CD14-positive monocyte (primary cell): Measurements from ENCODE around the gene SMARCA2. TPM values are rescaled to one million over a fixed set of nuclear protein-coding genes. Genes with fewer than 3 reads are reported as not detected.

Experiments used
- DNase-seq, 3 donors: peaks; one replicate each; pipeline ENCODE4 v3.0.0-alpha.2; 2011 to 2022
- H2AFZ ChIP-seq: 2 replicates; pipeline ENCODE4 v1.6.0; 2012; ENCODE audit warnings: mild to moderate bottlenecking, low read depth, low read length, inconsistent platforms; ENCODE audit not compliant: insufficient read depth, poor library complexity, severe bottlenecking
- H3K27ac ChIP-seq, 2 donors: 1 replicate in 1 of 2; 2 replicates in 1 of 2; pipeline ENCODE4 v1.5.1; 2012 to 2013; ENCODE audit warnings: low read length in 2 of 2, control low read depth in 1 of 2, inconsistent platforms in 1 of 2, low read depth in 1 of 2, mild to moderate bottlenecking in 1 of 2
- H3K27me3 ChIP-seq, 2 donors: one replicate each; pipeline versions ENCODE4 v1.6.0 to v1.6.1; 2011 to 2013; ENCODE audit warnings: low read length in 2 of 2; ENCODE audit not compliant: control insufficient read depth in 2 of 2, insufficient read depth in 2 of 2
- H3K36me3 ChIP-seq, 2 donors: replicated peaks in 1 of 2; 1 replicate in 1 of 2; 2 replicates in 1 of 2; pipeline versions ENCODE4 v1.5.1 to v1.6.1; 2012 to 2013; ENCODE audit warnings: low read length in 2 of 2, control low read depth in 1 of 2, inconsistent platforms in 1 of 2, mild to moderate bottlenecking in 1 of 2; ENCODE audit not compliant: insufficient read depth in 2 of 2, control insufficient read depth in 1 of 2
- H3K4me1 ChIP-seq, 2 donors: 1 replicate in 1 of 2; 2 replicates in 1 of 2; pipeline versions ENCODE4 v1.5.1 to v1.6.1; 2012 to 2013; ENCODE audit warnings: low read length in 2 of 2, control low read depth in 1 of 2, inconsistent platforms in 1 of 2, mild to moderate bottlenecking in 1 of 2, moderate library complexity in 1 of 2; ENCODE audit not compliant: insufficient read depth in 2 of 2, control insufficient read depth in 1 of 2
- H3K4me2 ChIP-seq: replicated peaks from 2 replicates; pipeline ENCODE3; 2012; ENCODE audit warnings: low read length, moderate library complexity, mild to moderate bottlenecking; ENCODE audit not compliant: poor library complexity, severe bottlenecking; ENCODE audit errors: extremely low read depth
- H3K4me3 ChIP-seq, 3 experiments: fragments of 200-600 bp in 1 of 3; sonication (generic) in 1 of 3; replicated peaks in 1 of 3; 1 replicate in 2 of 3; 2 replicates in 1 of 3; pipeline ENCODE4 v1.5.1; 2011 to 2013; ENCODE audit warnings: low read length in 3 of 3, mild to moderate bottlenecking in 3 of 3, control low read depth in 2 of 3, low read depth in 2 of 3, inconsistent platforms in 1 of 3, moderate library complexity in 1 of 3
- H3K79me2 ChIP-seq: 2 replicates; pipeline ENCODE4 v1.6.0; 2012; ENCODE audit warnings: mild to moderate bottlenecking, control low read depth, inconsistent platforms, low read length, moderate library complexity; ENCODE audit not compliant: insufficient read depth
- H3K9ac ChIP-seq: 2 replicates; pipeline ENCODE4 v1.6.0; 2017; ENCODE audit warnings: low read length, mild to moderate bottlenecking; ENCODE audit not compliant: insufficient read depth, poor library complexity, severe bottlenecking
- H3K9me3 ChIP-seq, 2 donors: replicated peaks in 1 of 2; 1 replicate in 1 of 2; 2 replicates in 1 of 2; pipeline versions ENCODE4 v1.5.1 to v1.6.1; 2012 to 2013; ENCODE audit warnings: low read length in 2 of 2, control low read depth in 1 of 2; ENCODE audit not compliant: control insufficient read depth in 1 of 2, insufficient read depth in 1 of 2
- H4K20me1 ChIP-seq: 2 replicates; pipeline ENCODE4 v1.6.0; 2012; ENCODE audit warnings: mild to moderate bottlenecking, low read length, control low read depth, moderate library complexity; ENCODE audit not compliant: insufficient read depth
- H3K27ac Mint-ChIP-seq, 7 donors: one replicate each; pipeline ENCODE4 v1.8.0; 2020; ENCODE audit warnings: mild to moderate bottlenecking in 7 of 7, mixed read lengths in 7 of 7, moderate library complexity in 6 of 7, inconsistent platforms in 2 of 7
- H3K27me3 Mint-ChIP-seq, 3 donors: one replicate each; pipeline ENCODE4 v1.8.0; 2021 to 2022; ENCODE audit warnings: low read depth in 3 of 3, mild to moderate bottlenecking in 3 of 3, mixed read lengths in 3 of 3, moderate library complexity in 3 of 3, inconsistent platforms in 1 of 3
- H3K36me3 Mint-ChIP-seq, 2 donors: one replicate each; pipeline ENCODE4 v1.8.0; 2020; ENCODE audit warnings: mixed read lengths in 2 of 2, inconsistent platforms in 1 of 2, mild to moderate bottlenecking in 1 of 2
- H3K4me1 Mint-ChIP-seq: one replicate; pipeline ENCODE4 v1.8.0; 2020; ENCODE audit warnings: mild to moderate bottlenecking, mixed read lengths
- H3K4me3 Mint-ChIP-seq, 2 donors: one replicate each; pipeline ENCODE4 v1.8.0; 2020; ENCODE audit warnings: mild to moderate bottlenecking in 2 of 2, mixed read lengths in 2 of 2, moderate library complexity in 1 of 2
- H3K9me3 Mint-ChIP-seq, 7 donors: one replicate each; pipeline ENCODE4 v1.8.0; 2020 to 2022; ENCODE audit warnings: mixed read lengths in 7 of 7, mild to moderate bottlenecking in 6 of 7, moderate library complexity in 6 of 7, inconsistent platforms in 2 of 7
- CTCF ChIP-seq: fragments of 200-600 bp; IDR thresholded peaks from one replicate; pipeline ENCODE4 v1.8.0; 2022; ENCODE audit warnings: antibody characterized with exemption, mild to moderate bottlenecking
- WGBS: methylation state at CpG from one replicate; pipeline ENCODE4 v1.1.5; 2013; ENCODE audit warnings: missing lambda C conversion rate; ENCODE audit not compliant: insufficient coverage; 5-methylcytosine and 5-hydroxymethylcytosine counted together
- intact Hi-C, 2 donors: fragments of 100-400 bp; cut with micrococcal nuclease; formaldehyde crosslinking; loops; one replicate each; pipeline versions ENCODE4 v1.15.0 to v1.15.1; 2023
- polyA plus RNA-seq, 3 donors: library from polyadenylated mRNA; depleted of rRNA in 1 of 3; unstranded in 2 of 3; stranded (reverse) in 1 of 3; fragments of 300-500 nt in 2 of 3; fragments of >200 nt in 1 of 3; fragmentation: Illumina TruSeq in 2 of 3; gene quantifications; 1 replicate in 2 of 3; 2 replicates in 1 of 3; pipeline ENCODE4 v1.2.3, GENCODE V29; 2012 to 2021

SMARCA2 gene
- polyA plus RNA-seq, 3 donors = 11.0 to 54.7 (median 11.8) TPM

- Mint-ChIP-seq H3K4me1 (peaks cover 4% of the 10 kb centered on the region), H3K4me3 (no peak overlapping the region), H3K27ac (no peak overlapping the region), H3K27me3 (no peaks in the 10 kb centered on the region), H3K9me3 (no peaks in the 10 kb centered on the region), H3K36me3 (peaks cover 68 to 87% of the 10 kb centered on the region in 2 donors)
- DNase-seq = no peak
- no peak overlapping the region for H3K27ac ChIP-seq
- intact Hi-C loops = no loop called here
- WGBS = 100% methylated on average over 2 of the region's 3 CpGs
- no peaks in the 10 kb centered on the region for H3K9me3 ChIP-seq
- no peak overlapping the region for H3K9ac ChIP-seq
- no peaks in the 10 kb centered on the region for H3K4me1 ChIP-seq
- H3K79me2 ChIP-seq = no peaks in the 10 kb centered on the region
- no peak overlapping the region for H3K4me2 ChIP-seq
- H3K36me3 ChIP-seq = peaks cover 80 to 100% of the 10 kb centered on the region in 2 donors
- H3K4me3 ChIP-seq = no peak overlapping the region
- no peak overlapping the region for H2AFZ ChIP-seq
- no peak for TF ChIP-seq CTCF
- no peaks in the 10 kb centered on the region for H4K20me1 ChIP-seq
- H3K27me3 ChIP-seq = no peaks in the 10 kb centered on the region
Observed at GRCh38 chr9:2065704-2066103, 50.6 kb downstream of the SMARCA2 start.

- Histone ChIP-seq H3K9ac (no peak overlapping the region), H4K20me1 (no peaks in the 10 kb centered on the region), H3K4me2 (no peak overlapping the region), H3K4me3 (no peak overlapping the region), H3K27me3 (no peaks in the 10 kb centered on the region), H3K9me3 (no peaks in the 10 kb centered on the region), H3K79me2 (no peaks in the 10 kb centered on the region), H3K27ac (peak overlapping the region in 1 of 2 donors; percentile 20), H2AFZ (no peak overlapping the region), H3K36me3 (peaks cover 81 to 100% of the 10 kb centered on the region in 2 donors), H3K4me1 (no peaks in the 10 kb centered on the region)
- H3K9me3 Mint-ChIP-seq = no peaks in the 10 kb centered on the region
- intact Hi-C loops = no loop called here
- peaks cover 68 to 87% of the 10 kb centered on the region in 2 donors for H3K36me3 Mint-ChIP-seq
- peaks cover 4% of the 10 kb centered on the region for H3K4me1 Mint-ChIP-seq
- DNase-seq = no peak
- peak overlapping the region in 1 of 7 donors; percentile 44 for H3K27ac Mint-ChIP-seq
- 97% methylated on average over 5 of the region's 8 CpGs for WGBS
- no peak overlapping the region for H3K4me3 Mint-ChIP-seq
- H3K27me3 Mint-ChIP-seq = no peaks in the 10 kb centered on the region
- no peak for TF ChIP-seq CTCF
Observed at GRCh38 chr9:2066312-2067273, 51.4 kb downstream of the SMARCA2 start.
